Uterus (tissue), 4 donors: Measurements from ENCODE around the gene VDAC1. TPM values are rescaled to one million over a fixed set of nuclear protein-coding genes. Genes with fewer than 3 reads are reported as not detected.
"Not testable (repeated sequence)": the region's sequence is repeated elsewhere in the genome, so short reads cannot be mapped to it uniquely, and the experiment has no call there.

Source experiments
- DNase-seq, 2 donors: peaks; one replicate each; pipeline ENCODE4 v3.0.0-alpha.2; 2019 to 2020
- H3K27ac ChIP-seq, 2 donors: fragments of 200-600 bp; sonication (generic); 1 replicate in 1 of 2; 2 replicates in 1 of 2; pipeline ENCODE4 v1.5.1; 2016 to 2018
- H3K27me3 ChIP-seq, 2 donors: fragments of 200-600 bp; sonication (generic); one replicate each; pipeline ENCODE4 v1.5.1; 2018 to 2019; ENCODE audit warnings: control low read depth in 1 of 2
- H3K36me3 ChIP-seq, 2 donors: fragments of 200-600 bp; sonication (generic); one replicate each; pipeline ENCODE4 v1.5.1; 2019; ENCODE audit warnings: control low read depth in 1 of 2
- H3K4me1 ChIP-seq, 2 donors: fragments of 200-600 bp; sonication (generic); one replicate each; pipeline ENCODE4 v1.5.1; 2018 to 2019; ENCODE audit warnings: control low read depth in 1 of 2
- H3K4me3 ChIP-seq, 2 donors: fragments of 200-600 bp; sonication (generic); 1 replicate in 1 of 2; 2 replicates in 1 of 2; pipeline ENCODE4 v1.5.1; 2018 to 2019; ENCODE audit warnings: mild to moderate bottlenecking in 1 of 2
- H3K9me3 ChIP-seq, 2 donors: fragments of 200-600 bp; sonication (generic); one replicate each; pipeline ENCODE4 v1.5.1; 2019; ENCODE audit warnings: control low read depth in 1 of 2
- CTCF ChIP-seq, 4 experiments: fragments of 200-600 bp in 2 of 4; fragments of 450-650 bp in 2 of 4; sonication (generic) in 2 of 4; IDR thresholded peaks; one replicate each; pipeline ENCODE4 v1.5.1; 2016 to 2019; ENCODE audit warnings: antibody characterized with exemption in 4 of 4, mild to moderate bottlenecking in 2 of 4, moderate library complexity in 1 of 4
- POLR2A ChIP-seq, 2 donors: fragments of 450-650 bp; IDR thresholded peaks; one replicate each; pipeline ENCODE4 v1.6.1; 2016; ENCODE audit warnings: antibody characterized with exemption in 2 of 2, mild to moderate bottlenecking in 1 of 2, moderate library complexity in 1 of 2
- intact Hi-C: fragments of 100-400 bp; cut with DNase I; formaldehyde crosslinking; loops from one replicate; pipeline ENCODE4 v1.15.1; 2023; ENCODE audit warnings: low total_unique reads
- total RNA-seq, 4 donors: library from RNA; depleted of rRNA in 3 of 4; stranded (reverse); fragments of >200 nt in 3 of 4; gene quantifications; one replicate each; pipeline versions ENCODE4 v1.1.0 to v1.2.4, GENCODE V29; 2014 to 2023
- donor health status: DM: yes; HTN: yes; CAD: no.

Gene VDAC1
- total RNA-seq, 4 donors from 2014 or later = 19.4 to 112 (median 79.8) TPM

GRCh38 chr5:133962131-133962530 lies 42.6 kb downstream of the VDAC1 start:
- Histone ChIP-seq H3K9me3 (no peaks in the 10 kb centered on the region), H3K36me3 (no peaks in the 10 kb centered on the region), H3K4me3 (no peak overlapping the region), H3K4me1 (no peaks in the 10 kb centered on the region), H3K27me3 (no peaks in the 10 kb centered on the region), H3K27ac (no peak overlapping the region)
- intact Hi-C loops = no loop called here
- DNase-seq = no peak
- TF ChIP-seq POLR2A (IDR thresholded peaks at IDR 0.05) = no peak
- TF ChIP-seq CTCF (IDR thresholded peaks at IDR 0.05) = no peak

GRCh38 chr5:133959643-133960042 lies 45.1 kb downstream of the VDAC1 start:
- no peak overlapping the region for H3K27ac ChIP-seq
- no peak for TF ChIP-seq CTCF (IDR thresholded peaks at IDR 0.05)
- no peak for TF ChIP-seq POLR2A (IDR thresholded peaks at IDR 0.05)
- no peak overlapping the region for H3K4me3 ChIP-seq
- DNase-seq = no peak
- no peaks in the 10 kb centered on the region for H3K36me3 ChIP-seq
- no peaks in the 10 kb centered on the region for H3K4me1 ChIP-seq
- H3K9me3 ChIP-seq = no peaks in the 10 kb centered on the region
- intact Hi-C loops = no loop called here
- H3K27me3 ChIP-seq = no peaks in the 10 kb centered on the region

GRCh38 chr5:133957591-133957990 lies 47.2 kb downstream of the VDAC1 start:
- H3K27ac ChIP-seq = no peak overlapping the region

DNA sequence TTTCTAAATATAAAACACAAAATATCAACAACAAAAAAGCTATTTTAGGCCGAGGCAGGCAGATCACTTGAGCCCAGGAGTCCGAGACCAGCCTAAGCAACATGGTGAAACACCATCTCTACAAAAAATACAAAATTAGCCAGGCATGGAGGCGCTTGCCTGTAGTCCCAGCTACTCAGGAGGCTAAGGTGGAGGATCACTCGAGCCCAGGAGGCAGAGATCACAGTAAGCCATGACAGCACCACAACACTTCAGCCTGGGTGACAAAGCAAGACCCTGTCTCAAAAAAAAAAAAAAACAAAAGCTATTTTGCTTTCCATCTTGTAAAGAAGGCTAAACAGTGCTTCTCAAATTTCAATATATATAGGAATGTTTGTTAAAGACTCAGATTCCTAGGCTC lies 47.7 kb downstream of the VDAC1 start:
- intact Hi-C loops = no loop called here
- Histone ChIP-seq H3K9me3 (no peaks in the 10 kb centered on the region), H3K36me3 (no peaks in the 10 kb centered on the region), H3K27ac (no peak overlapping the region), H3K4me3 (no peak overlapping the region), H3K27me3 (no peaks in the 10 kb centered on the region), H3K4me1 (no peaks in the 10 kb centered on the region)
- no peak for DNase-seq
- TF ChIP-seq CTCF (IDR thresholded peaks at IDR 0.05) (no peak), POLR2A (IDR thresholded peaks at IDR 0.05) (no peak)

More at GRCh38 chr5:133957591-133957990, 47.2 kb downstream of the VDAC1 start:
- Histone ChIP-seq H3K4me1 (no peaks in the 10 kb centered on the region), H3K36me3 (no peaks in the 10 kb centered on the region), H3K9me3 (no peaks in the 10 kb centered on the region), H3K4me3 (no peak overlapping the region), H3K27me3 (no peaks in the 10 kb centered on the region)
- no peak for TF ChIP-seq POLR2A (IDR thresholded peaks at IDR 0.05)
- TF ChIP-seq CTCF (IDR thresholded peaks at IDR 0.05) = no peak
- no peak for DNase-seq
- intact Hi-C loops = no loop called here

GRCh38 chr5:133956196-133956595 lies 48.6 kb downstream of the VDAC1 start:
- intact Hi-C loops, H3K27me3 ChIP-seq, H3K4me3 ChIP-seq, H3K36me3 ChIP-seq, H3K9me3 ChIP-seq, H3K4me1 ChIP-seq, DNase-seq, H3K27ac ChIP-seq: not testable (repeated sequence)

GRCh38 chr5:133953568-133954145 lies 51.1 kb downstream of the VDAC1 start:
- Histone ChIP-seq H3K4me3 (no peak overlapping the region), H3K9me3 (no peaks in the 10 kb centered on the region), H3K27me3 (no peaks in the 10 kb centered on the region), H3K27ac (peak overlapping the region; percentile 71 to 73), H3K36me3 (no peaks in the 10 kb centered on the region), H3K4me1 (no peaks in the 10 kb centered on the region)
- intact Hi-C loops = no loop called here
- no peak for DNase-seq
- TF ChIP-seq CTCF (IDR thresholded peaks at IDR 0.05) = no peak
- no peak for TF ChIP-seq POLR2A (IDR thresholded peaks at IDR 0.05)
